AG04450 (cell line): Measurements from ENCODE around the gene LIN52. TPM values are rescaled to one million over a fixed set of nuclear protein-coding genes. Genes with fewer than 3 reads are reported as not detected.
A peak's percentile ranks its signal among the peaks of the same experiment; 100 is the strongest.
"Not testable (repeated sequence)": the region's sequence is repeated elsewhere in the genome, so short reads cannot be mapped to it uniquely, and the experiment has no call there.

Experiments
- CTCF ChIA-PET: fragments of 300-600, 350-600 bp; formaldehyde crosslinking; extraction: SDS; loops from one replicate; lab custom pipeline; 2022; ENCODE audit warnings: antibody characterized with exemption, inconsistent platforms; lab: Charles Lee
- POLR2A ChIA-PET: fragments of 350-600 bp; formaldehyde crosslinking; extraction: SDS; loops from one replicate; lab custom pipeline; 2021; ENCODE audit warnings: antibody characterized with exemption, inconsistent platforms; lab: Yijun Ruan, JAX
- DNase-seq: peaks from one replicate; pipeline ENCODE4 v3.0.0-alpha.2; 2011; ENCODE audit warnings: low read depth, low spot score
- H3K27ac ChIP-seq: one replicate; pipeline ENCODE4 v1.5.1; 2012; ENCODE audit warnings: low read depth, low read length, control low read depth
- H3K27me3 ChIP-seq: one replicate; pipeline ENCODE4 v1.6.0; 2012; ENCODE audit warnings: low read length; ENCODE audit not compliant: control insufficient read depth, insufficient read depth
- H3K4me3 ChIP-seq: 2 replicates; pipeline ENCODE4 v1.5.1; 2011; ENCODE audit warnings: mild to moderate bottlenecking, low read depth, low read length, control low read depth
- H3K9me3 ChIP-seq: 2 replicates; pipeline ENCODE4 v1.5.1; 2012; ENCODE audit warnings: low read length; ENCODE audit not compliant: control insufficient read depth, insufficient read depth
- CTCF ChIP-seq: IDR thresholded peaks from 2 replicates; pipeline ENCODE4 v1.5.1; 2011; ENCODE audit warnings: low read depth, low read length, control low read depth, inconsistent platforms
- polyA plus RNA-seq: library from polyadenylated mRNA; depleted of rRNA; stranded (reverse); fragments of >200 nt; gene quantifications from 2 replicates; pipeline ENCODE4 v1.2.3, GENCODE V29; 2011

The LIN52 gene
- polyA plus RNA-seq, 1 experiment = 10.6 TPM

GRCh38 chr14:74105381-74105780, 20.6 kb downstream of the LIN52 start:
- Histone ChIP-seq H3K27ac (no peak overlapping the region), H3K27me3 (no peaks in the 10 kb centered on the region), H3K9me3 (no peaks in the 10 kb centered on the region), H3K4me3 (no peak overlapping the region)
- DNase-seq = no peak
- ChIA-PET CTCF (interaction anchor here (1.5 to 2.2 kb wide), 2 partner anchors 146 kb away, joined by 4 to 6 read pairs; no protein-coding TSS in a partner anchor), POLR2A (no interaction called here)
- no peak for TF ChIP-seq CTCF

- H3K9me3 ChIP-seq = no peaks in the 10 kb centered on the region
- no peaks in the 10 kb centered on the region for H3K27me3 ChIP-seq
- ChIA-PET POLR2A (no interaction called here), CTCF (interaction anchor here (1.2 to 1.9 kb wide), 2 partner anchors 143 to 148 kb away, joined by 5 to 7 read pairs; no protein-coding TSS in a partner anchor)
- no peak for TF ChIP-seq CTCF
- DNase-seq = no peak
- no peak overlapping the region for H3K4me3 ChIP-seq
- no peak overlapping the region for H3K27ac ChIP-seq
These were observed 24.6 kb downstream of the LIN52 start for GRCh38 chr14:74109369-74109768.

DNA sequence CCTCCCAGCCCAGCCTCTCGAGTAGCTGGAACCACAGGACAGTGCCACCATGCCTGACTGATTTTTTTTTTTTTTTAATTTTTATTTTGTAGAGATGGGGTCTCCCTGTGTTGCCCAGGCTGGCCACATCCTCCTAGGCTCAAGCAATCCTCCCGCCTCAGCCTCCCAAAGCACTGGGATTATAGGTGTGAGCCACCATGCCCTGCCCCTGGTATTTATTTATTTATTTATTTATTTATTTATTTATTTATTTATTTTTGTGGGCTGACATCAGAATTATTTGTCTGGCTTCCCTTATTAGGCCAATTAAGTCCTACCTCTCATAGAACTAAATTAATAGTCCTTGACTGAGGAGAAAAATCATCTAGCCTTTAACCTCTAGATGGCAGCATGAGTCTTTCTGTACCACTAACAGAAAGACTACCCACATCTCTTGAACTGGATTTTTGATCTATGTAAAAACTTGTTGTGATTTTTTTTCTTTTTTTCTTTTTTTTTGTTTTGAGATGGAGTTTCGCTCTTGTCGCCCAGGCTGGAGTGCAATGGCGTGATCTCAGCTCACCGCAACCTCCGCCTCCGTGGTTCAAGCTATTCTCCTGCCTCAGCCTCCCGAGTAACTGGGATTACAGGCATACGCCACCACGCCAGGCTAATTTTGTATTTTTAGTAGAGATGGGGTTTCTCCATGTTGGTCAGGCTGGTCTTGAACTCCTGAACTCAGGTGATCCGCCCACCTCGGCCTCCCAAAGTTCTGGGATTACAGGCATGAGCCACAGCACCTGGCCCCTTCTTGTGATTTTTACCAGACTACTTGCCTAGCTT, 26.9 kb downstream of the LIN52 start:
- not testable (repeated sequence) for H3K27ac ChIP-seq, H3K4me3 ChIP-seq, H3K27me3 ChIP-seq, H3K9me3 ChIP-seq
- ChIA-PET POLR2A (interaction anchor here (0.6 kb wide), 1 partner anchor 94 kb away, joined by 3 read pairs; no protein-coding TSS in a partner anchor), CTCF (interaction anchor here (0.6 to 3.6 kb wide), 20 partner anchors 8 to 183 kb away, joined by 3 to 39 read pairs (median 4); no protein-coding TSS in a partner anchor)
- peak; percentile 27 for DNase-seq
- peak; percentile 67 for TF ChIP-seq CTCF

DNA sequence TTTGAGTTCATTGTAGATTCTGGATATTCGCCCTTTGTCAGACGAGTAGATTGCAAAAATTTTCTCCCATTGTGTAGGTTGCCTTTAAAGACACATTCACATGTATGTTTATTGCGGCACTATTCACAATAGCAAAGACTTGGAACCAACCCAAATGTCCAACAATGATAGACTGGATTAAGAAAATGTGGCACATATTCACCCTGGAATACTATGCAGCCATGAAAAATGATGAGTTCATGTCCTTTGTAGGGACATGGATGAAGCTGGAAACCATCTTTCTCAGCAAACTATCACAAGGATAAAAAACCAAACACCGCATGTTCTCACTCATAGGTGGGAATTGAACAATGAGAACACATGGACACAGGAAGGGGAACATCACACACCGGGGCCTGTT, 40.7 kb downstream of the LIN52 start:
- CTCF ChIA-PET, H3K9me3 ChIP-seq: not testable (repeated sequence)

DNA sequence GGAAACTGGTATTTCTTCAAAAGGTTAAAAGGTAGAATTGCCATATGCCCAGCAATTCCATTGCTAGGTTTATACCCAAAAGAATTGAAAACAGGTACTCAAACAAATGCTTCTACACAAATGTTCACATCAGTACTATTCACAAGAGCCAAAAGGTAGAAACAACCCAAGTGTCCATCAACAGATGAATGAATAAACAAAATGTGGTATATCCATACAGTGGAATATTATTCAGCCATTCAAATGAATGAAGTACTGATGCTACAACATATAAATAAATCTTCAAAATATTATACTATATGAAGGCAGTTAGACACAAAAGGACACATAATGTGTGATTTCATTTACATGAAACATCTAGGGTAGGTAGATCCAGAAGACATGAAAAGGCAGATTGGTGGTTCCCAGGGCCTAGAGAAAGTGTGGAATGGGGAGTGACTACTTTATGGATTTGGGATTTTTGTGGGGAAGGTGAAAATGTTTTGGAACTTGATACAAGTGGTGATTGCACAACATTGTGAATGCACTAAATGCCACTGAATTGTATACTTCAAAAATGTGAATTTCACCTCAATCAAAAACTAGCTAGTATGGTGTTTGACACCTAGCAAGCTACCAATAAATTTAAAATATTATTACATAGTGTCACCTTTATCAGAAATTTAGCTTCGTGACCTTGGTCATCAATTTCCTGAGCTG, 41.7 kb downstream of the LIN52 start:
- H3K27me3 ChIP-seq = no peaks in the 10 kb centered on the region
- ChIA-PET POLR2A (no interaction called here), CTCF (no interaction called here)
- H3K27ac ChIP-seq = no peak overlapping the region
- no peak for TF ChIP-seq CTCF
- H3K4me3 ChIP-seq = no peak overlapping the region
- no peaks in the 10 kb centered on the region for H3K9me3 ChIP-seq
- DNase-seq = no peak

More for the DNA sequence above, 40.7 kb downstream of the LIN52 start:
- POLR2A ChIA-PET, DNase-seq, H3K27ac ChIP-seq, H3K4me3 ChIP-seq, H3K27me3 ChIP-seq: not testable (repeated sequence)
